GM12878 (cell line): Measurements from ENCODE around the gene C22orf15. TPM values are rescaled to one million over a fixed set of nuclear protein-coding genes. Genes with fewer than 3 reads are reported as not detected.

Experiments used
- ATAC-seq: fragments of 200-7000 bp; cut with Tn5 transposase; 3 replicates; pipeline ENCODE4 v1.9.1; 2020; ENCODE audit warnings: mild to moderate bottlenecking, moderate library complexity
- BruUV-seq: library from RNA; stranded (reverse); fragments of 400-500 nt; replicated peaks from 2 replicates; lab custom pipeline; 2021; lab: Mats Ljungman, UMichigan
- CTCF ChIA-PET: fragments of 300-600 bp; sonication (Branson Sonifier 250); formaldehyde crosslinking; extraction: SDS; loops from one replicate; lab custom pipeline; 2021; ENCODE audit warnings: inconsistent platforms; lab: Yijun Ruan, JAX
- POLR2A ChIA-PET: fragments of 350-600 bp; formaldehyde crosslinking; extraction: SDS; loops from one replicate; lab custom pipeline; 2021; ENCODE audit warnings: inconsistent platforms; lab: Charles Lee
- RAD21 ChIA-PET: fragments of 300-600 bp; sonication (Branson Sonifier 250); formaldehyde crosslinking; loops from one replicate; lab custom pipeline; 2023; ENCODE audit warnings: antibody characterized with exemption; ENCODE audit not compliant: unreplicated experiment; lab: Charles Lee
- SMC1A ChIA-PET: fragments of 300-600 bp; sonication (Branson Sonifier 250); formaldehyde crosslinking; loops from one replicate; lab custom pipeline; 2023; ENCODE audit not compliant: unreplicated experiment, uncharacterized antibody; lab: Charles Lee
- DNase-seq: peaks from one replicate; pipeline ENCODE4 v3.0.0-alpha.2; 2011; ENCODE audit warnings: low read depth, low spot score
- FAIRE-seq: peaks from 3 replicates; lab custom pipeline; 2011; peaks lifted over from hg19 to GRCh38; lab: Jason Lieb, UNC
- H2AFZ ChIP-seq: 2 replicates; pipeline ENCODE4 v1.6.0; 2011; ENCODE audit warnings: low read depth, low read length, control low read depth; ENCODE audit not compliant: control insufficient read depth
- H3K27ac ChIP-seq: 2 replicates; pipeline ENCODE4 v1.5.1; 2011; ENCODE audit warnings: control low read depth; ENCODE audit not compliant: control insufficient read depth, insufficient read depth
- H3K27me3 ChIP-seq, 2 experiments: replicated peaks in 1 of 2; 2 replicates each; pipeline versions ENCODE4 v1.6.0 to v1.6.1; 2011; ENCODE audit warnings: low read length in 1 of 2; ENCODE audit not compliant: control insufficient read depth in 2 of 2, insufficient read depth in 2 of 2
- H3K36me3 ChIP-seq, 2 experiments: 2 replicates each; pipeline ENCODE4 v1.5.1; 2011; ENCODE audit warnings: low read length in 1 of 2; ENCODE audit not compliant: control insufficient read depth in 2 of 2, insufficient read depth in 2 of 2
- H3K4me1 ChIP-seq: 2 replicates; pipeline ENCODE4 v1.6.1; 2011; ENCODE audit warnings: mild to moderate bottlenecking, low read length, moderate library complexity, mixed read lengths; ENCODE audit not compliant: control insufficient read depth, insufficient read depth
- H3K4me2 ChIP-seq: 2 replicates; pipeline ENCODE4 v1.6.0; 2011; ENCODE audit warnings: control low read depth; ENCODE audit not compliant: control insufficient read depth, insufficient read depth
- H3K4me3 ChIP-seq: fragments of 200-600 bp; sonication (generic); 2 replicates; pipeline ENCODE4 v1.5.1; 2016
- H3K79me2 ChIP-seq: 2 replicates; pipeline ENCODE4 v1.6.0; 2011; ENCODE audit warnings: low read length; ENCODE audit not compliant: control insufficient read depth, insufficient read depth
- H3K9ac ChIP-seq: 2 replicates; pipeline ENCODE4 v1.8.0; 2011; ENCODE audit warnings: low read length, control low read depth, mixed read lengths; ENCODE audit not compliant: control insufficient read depth, insufficient read depth
- H3K9me3 ChIP-seq: replicated peaks from 3 replicates; pipeline ENCODE4 v1.5.1; 2011; ENCODE audit warnings: mild to moderate bottlenecking, low read length; ENCODE audit not compliant: control insufficient read depth, insufficient read depth
- H4K20me1 ChIP-seq: 2 replicates; pipeline ENCODE4 v1.6.0; 2011; ENCODE audit not compliant: control insufficient read depth, insufficient read depth
- EGR1 ChIP-seq, 2 experiments: IDR thresholded peaks; 1 replicate in 1 of 2; 2 replicates in 1 of 2; pipeline ENCODE4 v1.6.1; 2011 to 2012; ENCODE audit warnings: low read depth in 2 of 2, low read length in 2 of 2, borderline replicate concordance in 1 of 2, mild to moderate bottlenecking in 1 of 2, moderate library complexity in 1 of 2
- WGBS: methylation state at CpG from one replicate; pipeline ENCODE4 v1.1.6; 2016; ENCODE audit warnings: low lambda C conversion rate; ENCODE audit not compliant: insufficient replicate concordance, insufficient coverage; ENCODE audit errors: missing lambda C conversion rate; 5-methylcytosine and 5-hydroxymethylcytosine counted together
- in situ Hi-C: fragments of 300-500 bp; cut with MboI; formaldehyde crosslinking; loops from 9 replicates; pipeline ENCODE4 v1.14.3; 2018; ENCODE audit warnings: mixed read lengths
- intact Hi-C: fragments of 100-400 bp; cut with micrococcal nuclease; formaldehyde crosslinking; loops from one replicate; pipeline ENCODE4 v1.14.2; 2022; ENCODE audit not compliant: unreplicated experiment
- polyA plus RNA-seq, 11 experiments: library from polyadenylated mRNA; depleted of rRNA in 4 of 11; unstranded in 6 of 11; stranded (reverse) in 5 of 11; fragments of >200 nt; fragmentation: Nextera tagmentation in 4 of 11; fragmentation: Illumina TruSeq in 1 of 11; extraction: Ambion mirVana in 4 of 11; extraction: Trizol in 1 of 11; gene quantifications; 1 replicate in 1 of 11; 2 replicates in 10 of 11; pipeline versions ENCODE4 v1.2.1 to v1.2.3, GENCODE V29; 2011 to 2016; ENCODE audit warnings: inconsistent platforms in 2 of 11, missing spikeins in 2 of 11, low read depth in 1 of 11
- total RNA-seq, 4 experiments: library from RNA; depleted of rRNA in 3 of 4; stranded (reverse); fragments of >200 nt in 3 of 4; fragmentation: Illumina TruSeq in 1 of 4; extraction: Trizol in 1 of 4; gene quantifications; 2 replicates each; pipeline versions ENCODE4 v1.2.1 to v1.2.3, GENCODE V29; 2013 to 2021
- TF ChIP-seq, protein P1 (sequence below), 3 experiments: IDR thresholded peaks in 2 of 3; conservative IDR thresholded peaks in 1 of 3; 2 replicates each; pipeline ENCODE4 v1.5.1; 2011; ENCODE audit warnings: low read depth in 3 of 3, low read length in 3 of 3, mild to moderate bottlenecking in 3 of 3, control low read depth in 2 of 3, moderate library complexity in 2 of 3, inconsistent platforms in 1 of 3, mixed read lengths in 1 of 3; ENCODE audit not compliant: control insufficient read depth in 2 of 3, insufficient read depth in 1 of 3; ENCODE audit errors: extremely low read depth in 1 of 3

Gene C22orf15
- total and polyA plus RNA-seq, 10 of the 15 experiments (the other 5 are each of a cell fraction or from before 2014, with no cell fraction given): 0.05 to 0.47 (median 0.13) TPM; not detected in 3

DNA sequence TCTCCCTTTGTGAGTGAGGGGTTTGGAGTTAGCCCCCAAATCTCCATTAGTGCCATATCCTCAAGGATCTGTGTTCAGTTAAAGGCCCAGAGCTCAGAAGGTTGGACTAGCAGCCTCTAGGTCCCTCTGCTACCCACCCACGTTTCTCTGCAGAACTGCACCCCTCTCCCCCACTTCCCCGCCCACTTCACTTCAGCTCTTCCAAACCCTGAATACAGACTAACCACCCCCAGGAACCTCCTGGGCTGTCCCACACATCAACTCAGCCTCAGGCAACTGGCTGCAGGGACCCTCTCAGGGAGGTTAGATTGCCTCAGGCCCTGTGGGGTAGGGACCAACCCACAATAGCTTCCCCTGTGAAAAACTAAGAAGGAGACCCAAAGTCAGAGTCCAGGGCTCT, 9.4 kb upstream of the C22orf15 start:
- H3K4me3 ChIP-seq: peak overlapping the region; percentile 53; the same call in 1 of the 2 replicates
- peak in 1 of 2 experiments; percentile 28; a peak in 1 of 3 replicates for TF ChIP-seq EGR1 (IDR thresholded peaks at IDR 0.05; ENCODE audit: borderline replicate concordance in 1 of 2, low read depth in 2 of 2, low read length in 2 of 2)
- TF ChIP-seq, protein P1, sequence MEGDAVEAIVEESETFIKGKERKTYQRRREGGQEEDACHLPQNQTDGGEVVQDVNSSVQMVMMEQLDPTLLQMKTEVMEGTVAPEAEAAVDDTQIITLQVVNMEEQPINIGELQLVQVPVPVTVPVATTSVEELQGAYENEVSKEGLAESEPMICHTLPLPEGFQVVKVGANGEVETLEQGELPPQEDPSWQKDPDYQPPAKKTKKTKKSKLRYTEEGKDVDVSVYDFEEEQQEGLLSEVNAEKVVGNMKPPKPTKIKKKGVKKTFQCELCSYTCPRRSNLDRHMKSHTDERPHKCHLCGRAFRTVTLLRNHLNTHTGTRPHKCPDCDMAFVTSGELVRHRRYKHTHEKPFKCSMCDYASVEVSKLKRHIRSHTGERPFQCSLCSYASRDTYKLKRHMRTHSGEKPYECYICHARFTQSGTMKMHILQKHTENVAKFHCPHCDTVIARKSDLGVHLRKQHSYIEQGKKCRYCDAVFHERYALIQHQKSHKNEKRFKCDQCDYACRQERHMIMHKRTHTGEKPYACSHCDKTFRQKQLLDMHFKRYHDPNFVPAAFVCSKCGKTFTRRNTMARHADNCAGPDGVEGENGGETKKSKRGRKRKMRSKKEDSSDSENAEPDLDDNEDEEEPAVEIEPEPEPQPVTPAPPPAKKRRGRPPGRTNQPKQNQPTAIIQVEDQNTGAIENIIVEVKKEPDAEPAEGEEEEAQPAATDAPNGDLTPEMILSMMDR (IDR thresholded peaks at IDR 0.05 in 2 of 3, conservative IDR thresholded peaks at IDR 0.05 in 1 of 3; ENCODE audit: control insufficient read depth in 2 of 3, extremely low read depth in 1 of 3, insufficient read depth in 1 of 3, low read depth in 3 of 3, low read length in 3 of 3): no peak
- H3K79me2 ChIP-seq: no peaks in the 10 kb centered on the region
- CTCF ChIA-PET: interaction anchor here (1.3 kb wide), 1 partner anchor 14 kb away, joined by 7 read pairs; the partner anchor contains the start of gene CHCHD10
- SMC1A ChIA-PET: interaction anchor here (1.2 to 1.9 kb wide), 2 partner anchors 10 to 25 kb away, joined by 3 to 8 read pairs; partner anchors contain the start of gene C22orf15
- peak overlapping the region; percentile 33; the same call in 1 of the 2 replicates for H3K27ac ChIP-seq
- H2AFZ ChIP-seq: peak overlapping the region; percentile 69; the same call in 1 of the 2 replicates
- no TSS peak for BruUV-seq
- H3K4me2 ChIP-seq: peak overlapping the region; percentile 99
- H3K27me3 ChIP-seq: no peaks in the 10 kb centered on the region
- no peaks in the 10 kb centered on the region for H3K36me3 ChIP-seq
- intact Hi-C loops (no loop called here), in situ Hi-C loops (no loop called here)
- FAIRE-seq (peak; percentile 7), ATAC-seq (no peak), DNase-seq (no peak)
- RAD21 ChIA-PET: interaction anchor here (0.6 kb wide), 1 partner anchor 12 kb away, joined by 3 read pairs; no protein-coding TSS in a partner anchor
- 47% methylated on average over 2 of the region's 2 CpGs for WGBS
- POLR2A ChIA-PET: interaction anchor here (1.1 to 1.3 kb wide), 2 partner anchors 10 to 36 kb away, joined by 3 to 5 read pairs; partner anchors contain the start of gene C22orf15
- no peaks in the 10 kb centered on the region for H4K20me1 ChIP-seq
- H3K9ac ChIP-seq: no peak overlapping the region
- no peaks in the 10 kb centered on the region for H3K9me3 ChIP-seq
- peaks cover 30% of the 10 kb centered on the region for H3K4me1 ChIP-seq
